Gastroesophageal sphincter (tissue), 4 donors: ENCODE results near the gene FGF14. TPM values are rescaled to one million over a fixed set of nuclear protein-coding genes. Genes with fewer than 3 reads are reported as not detected.

Experiments used
- ATAC-seq: fragments of 150-250 bp; one replicate; pipeline ENCODE4 v1.9.1; 2016; ENCODE audit warnings: mild to moderate bottlenecking, moderate library complexity
- H3K27ac ChIP-seq, 4 donors: fragments of 200-600 bp; sonication (generic) in 3 of 4; 1 replicate in 3 of 4; 2 replicates in 1 of 4; pipeline ENCODE4 v1.5.1; 2016 to 2019
- H3K27me3 ChIP-seq: fragments of 200-600 bp; sonication (generic); one replicate; pipeline ENCODE4 v1.5.1; 2019
- H3K36me3 ChIP-seq, 2 donors: fragments of 200-600 bp; sonication (generic); one replicate each; pipeline ENCODE4 v1.5.1; 2019; ENCODE audit warnings: control low read depth in 1 of 2
- H3K4me1 ChIP-seq, 3 donors: fragments of 200-600 bp; sonication (generic); 1 replicate in 2 of 3; 2 replicates in 1 of 3; pipeline ENCODE4 v1.5.1; 2016 to 2019; ENCODE audit warnings: control low read depth in 2 of 3
- H3K4me3 ChIP-seq, 2 donors: fragments of 200-600 bp; sonication (generic); one replicate each; pipeline ENCODE4 v1.5.1; 2019; ENCODE audit warnings: mild to moderate bottlenecking in 1 of 2, moderate library complexity in 1 of 2
- H3K9me3 ChIP-seq, 3 donors: fragments of 200-600 bp; sonication (generic); one replicate each; pipeline ENCODE4 v1.5.1; 2017 to 2019; ENCODE audit warnings: control low read depth in 2 of 3
- CTCF ChIP-seq, 4 experiments: fragments of 200-600 bp in 2 of 4; fragments of 450-650 bp in 2 of 4; sonication (generic) in 1 of 4; IDR thresholded peaks; one replicate each; pipeline ENCODE4 v1.5.1; 2017 to 2019; ENCODE audit warnings: antibody characterized with exemption in 4 of 4, mild to moderate bottlenecking in 2 of 4, moderate library complexity in 2 of 4
- EP300 ChIP-seq: sonication (generic); formaldehyde crosslinking; IDR thresholded peaks from one replicate; pipeline ENCODE4 v1.6.1; 2017; ENCODE audit warnings: antibody characterized with exemption, mild to moderate bottlenecking
- POLR2A ChIP-seq, 2 donors: fragments of 450-650 bp; IDR thresholded peaks; one replicate each; pipeline ENCODE4 v1.6.1; 2017; ENCODE audit warnings: antibody characterized with exemption in 2 of 2, mild to moderate bottlenecking in 2 of 2, moderate library complexity in 1 of 2
- POLR2AphosphoS5 ChIP-seq: sonication (generic); formaldehyde crosslinking; IDR thresholded peaks from one replicate; pipeline ENCODE4 v1.6.1; 2017; ENCODE audit warnings: antibody characterized with exemption
- WGBS, 2 donors: methylation state at CpG; one replicate each; pipeline ENCODE4 v1.1.5; 2018; ENCODE audit warnings: low coverage in 1 of 2; 5-methylcytosine and 5-hydroxymethylcytosine counted together
- total RNA-seq, 4 donors: library from RNA; depleted of rRNA; stranded (reverse); fragments of >200 nt; gene quantifications; one replicate each; pipeline ENCODE4 v1.1.0, GENCODE V29; 2016

Gene FGF14
- total RNA-seq, 4 donors from 2014 or later: 0.31 to 2.0 (median 0.95) TPM

- no peak for ATAC-seq
- Histone ChIP-seq H3K36me3 (no peaks in the 10 kb centered on the region), H3K4me3 (no peak overlapping the region), H3K9me3 (no peaks in the 10 kb centered on the region), H3K4me1 (peaks cover 0 to 11% (median 0%) of the 10 kb centered on the region in 3 donors), H3K27me3 (no peaks in the 10 kb centered on the region), H3K27ac (peak overlapping the region in 2 of 4 donors; percentile 67 to 75)
- TF ChIP-seq POLR2AphosphoS5 (no peak), EP300 (no peak), POLR2A (IDR thresholded peaks at IDR 0.05) (no peak), CTCF (IDR thresholded peaks at IDR 0.05) (no peak)
- 42 to 45% methylated on average over 2 of the region's 2 CpGs for WGBS, 2 donors
Observed at GRCh38 chr13:101698400-101698799, 703.4 kb downstream of the FGF14 start.

DNA sequence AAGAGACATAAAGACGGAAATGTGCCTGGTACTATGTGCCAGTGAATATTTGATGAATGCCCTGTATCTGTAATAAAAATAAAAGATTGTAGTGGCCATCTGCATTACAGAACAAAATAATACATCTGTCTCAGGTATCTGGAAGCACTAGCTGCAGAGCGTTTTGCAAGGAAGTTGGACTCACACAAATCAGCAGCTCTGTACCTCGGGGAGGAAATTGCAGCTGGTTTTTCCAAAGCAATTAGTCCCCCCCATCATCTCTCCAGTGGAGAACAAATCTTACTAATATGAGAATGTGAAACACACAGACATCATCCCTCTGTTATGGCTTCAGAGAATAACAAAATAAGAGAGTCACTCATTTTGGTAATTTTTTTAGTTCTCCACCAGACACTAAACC is 704.1 kb downstream of the FGF14 start:
- TF ChIP-seq POLR2A (IDR thresholded peaks at IDR 0.05) (no peak), POLR2AphosphoS5 (no peak)

GRCh38 chr13:101695870-101696516 is 705.9 kb downstream of the FGF14 start:
- no peaks in the 10 kb centered on the region for H3K27me3 ChIP-seq
- TF ChIP-seq POLR2A (IDR thresholded peaks at IDR 0.05) (no peak), POLR2AphosphoS5 (no peak), CTCF (IDR thresholded peaks at IDR 0.05) (no peak), EP300 (no peak)
- no peaks in the 10 kb centered on the region for H3K36me3 ChIP-seq
- 60 to 74% methylated on average over 2 to 4 of the region's 4 CpGs for WGBS, 2 donors
- peaks cover 0 to 11% (median 1%) of the 10 kb centered on the region in 3 donors for H3K4me1 ChIP-seq
- ATAC-seq: peak; percentile 62
- H3K27ac ChIP-seq: peak overlapping the region in 1 of 4 donors; percentile 48
- H3K9me3 ChIP-seq: no peaks in the 10 kb centered on the region
- H3K4me3 ChIP-seq: no peak overlapping the region

More for the DNA sequence above, 704.1 kb downstream of the FGF14 start:
- WGBS, 2 donors: 52 to 60% methylated on average over 3 of the region's 3 CpGs
- Histone ChIP-seq H3K36me3 (no peaks in the 10 kb centered on the region), H3K4me3 (no peak overlapping the region), H3K4me1 (peaks cover 0 to 11% (median 0%) of the 10 kb centered on the region in 3 donors), H3K27me3 (no peaks in the 10 kb centered on the region), H3K27ac (peak overlapping the region in 1 of 4 donors; percentile 15), H3K9me3 (no peaks in the 10 kb centered on the region)
- peak; percentile 21 for ATAC-seq

GRCh38 chr13:101691341-101691860 is 710.4 kb downstream of the FGF14 start:
- Histone ChIP-seq H3K4me1 (peaks cover 0 to 2% (median 0%) of the 10 kb centered on the region in 3 donors), H3K27me3 (no peaks in the 10 kb centered on the region), H3K9me3 (no peaks in the 10 kb centered on the region), H3K4me3 (no peak overlapping the region), H3K36me3 (no peaks in the 10 kb centered on the region), H3K27ac (no peak overlapping the region)
- 47 to 80% methylated on average over 2 to 3 of the region's 3 CpGs for WGBS, 2 donors
- no peak for ATAC-seq
- no peak for TF ChIP-seq EP300
- TF ChIP-seq POLR2A (IDR thresholded peaks at IDR 0.05): no peak
- no peak for TF ChIP-seq CTCF (IDR thresholded peaks at IDR 0.05)
- no peak for TF ChIP-seq POLR2AphosphoS5

DNA sequence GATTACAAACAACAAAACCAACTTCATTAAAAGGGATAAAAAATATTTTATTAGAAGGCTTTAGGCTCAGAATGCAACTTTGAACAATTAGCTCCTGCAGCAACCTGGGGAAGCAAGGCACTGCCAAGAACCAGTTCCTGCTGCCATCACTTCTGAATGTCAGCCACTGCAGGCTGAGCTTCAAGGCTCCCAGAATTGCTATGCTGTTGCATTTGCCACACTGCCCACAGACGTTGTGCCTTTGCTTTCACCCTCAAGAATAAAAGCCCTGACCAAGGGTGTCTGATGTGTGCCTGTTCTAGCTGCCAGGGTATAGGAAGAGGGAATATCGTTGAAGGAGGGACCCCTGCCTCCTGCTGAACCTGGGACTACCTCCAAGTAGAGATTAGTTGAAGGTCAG is 711.0 kb downstream of the FGF14 start:
- TF ChIP-seq EP300: no peak
- TF ChIP-seq POLR2A (IDR thresholded peaks at IDR 0.05): no peak
- TF ChIP-seq POLR2AphosphoS5: no peak
- TF ChIP-seq CTCF (IDR thresholded peaks at IDR 0.05): no peak
- WGBS, 2 donors: no CpG with 5 or more reads among the region's 2 CpGs
- ATAC-seq: no peak
- Histone ChIP-seq H3K9me3 (no peaks in the 10 kb centered on the region), H3K27ac (no peak overlapping the region), H3K36me3 (no peaks in the 10 kb centered on the region), H3K27me3 (no peaks in the 10 kb centered on the region), H3K4me3 (no peak overlapping the region), H3K4me1 (peaks cover 0 to 2% (median 0%) of the 10 kb centered on the region in 3 donors)
